GM12892 (cell line): ENCODE measurements around the gene ASIC2.

Source experiments
- POLR2A ChIP-seq: IDR thresholded peaks from 2 replicates; pipeline ENCODE4 v1.6.1; 2011; ENCODE audit warnings: low read depth, low read length, control low read depth
- POLR2AphosphoS5 ChIP-seq: IDR thresholded peaks from 2 replicates; pipeline ENCODE4 v1.6.1; 2011; ENCODE audit warnings: low read depth, low read length, control low read depth

DNA sequence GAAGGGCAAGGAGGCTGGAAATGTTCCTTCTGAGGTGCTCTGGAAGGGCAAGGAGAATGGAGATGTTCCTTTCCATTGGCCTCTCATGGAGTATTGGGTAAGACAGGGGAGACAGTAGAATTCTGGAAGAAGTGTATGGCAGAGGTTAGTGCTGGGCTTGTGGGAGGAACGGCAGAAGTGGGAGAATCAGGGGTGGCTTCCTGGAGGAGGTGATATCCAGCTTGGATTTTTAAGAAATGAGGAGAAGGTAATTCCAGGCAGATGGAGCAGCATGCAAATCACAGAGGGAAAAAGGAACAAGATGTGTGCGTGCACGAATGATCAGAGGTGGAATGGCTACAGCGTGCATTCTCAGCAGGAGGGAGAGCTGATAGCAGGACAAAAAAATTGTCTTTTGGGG, 45.1 kb upstream of the ASIC2 start:
- TF ChIP-seq POLR2A (no peak), POLR2AphosphoS5 (no peak)
